NCI-H2107 treated with DMSO at 0.1 percent for 48 hours (cell line): ENCODE results near the gene ACTR3C.
"Not testable (repeated sequence)": the region's sequence is repeated elsewhere in the genome, so short reads cannot be mapped to it uniquely, and the experiment has no call there.

Experiments used
- DNase-seq: peaks from one replicate; lab custom pipeline; 2025; ENCODE audit not compliant: unreplicated experiment; lab: John Stamatoyannopoulos, UW

Gene ACTR3C

DNA sequence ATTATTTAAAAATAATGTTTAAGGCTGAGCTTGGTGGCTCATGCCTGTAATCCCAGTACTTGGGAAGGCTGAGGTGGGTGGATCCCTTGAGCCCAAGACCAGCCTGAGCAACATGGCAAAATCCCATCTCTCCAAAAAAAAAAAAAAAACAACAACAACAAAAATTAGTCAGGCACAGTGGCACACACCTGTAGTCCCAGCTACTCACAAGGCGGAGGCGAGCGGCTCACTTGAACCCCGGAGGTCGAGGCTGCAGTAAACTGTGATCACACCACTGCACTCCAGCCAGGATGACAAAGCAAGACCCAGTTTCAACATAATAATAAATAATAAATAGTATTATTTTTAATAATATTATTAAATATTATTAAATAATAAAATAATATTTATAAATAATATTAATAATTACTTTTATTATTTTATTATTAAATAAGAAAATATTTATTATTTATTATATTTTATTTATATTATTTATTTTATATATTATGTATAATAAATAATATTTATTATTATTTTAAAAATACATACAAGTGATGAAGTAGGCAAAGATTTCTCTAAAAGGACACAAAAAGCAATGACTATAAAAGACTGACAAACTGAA lies 8.6 kb downstream of the ACTR3C start:
- no peak for DNase-seq

DNA sequence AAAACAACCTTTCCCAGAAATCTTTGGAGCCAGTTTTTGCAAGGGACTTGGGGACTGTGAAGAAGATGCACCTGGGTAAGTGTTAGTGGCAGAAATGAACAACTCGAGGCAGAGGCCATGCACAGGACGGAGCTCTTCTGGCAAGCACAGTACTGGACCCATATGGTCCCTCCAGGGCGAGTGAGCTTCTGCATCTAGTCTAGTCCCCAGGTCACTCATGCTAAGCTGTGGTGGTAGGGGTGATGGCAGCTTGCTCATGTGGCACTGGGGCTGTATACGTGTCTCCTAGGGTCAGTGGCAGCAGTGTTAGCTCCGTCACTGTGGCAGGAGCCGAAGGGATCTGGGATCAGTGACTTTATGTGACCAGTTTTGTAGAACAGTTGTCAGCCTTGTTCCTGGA lies 9.5 kb downstream of the ACTR3C start:
- DNase-seq = no peak

DNA sequence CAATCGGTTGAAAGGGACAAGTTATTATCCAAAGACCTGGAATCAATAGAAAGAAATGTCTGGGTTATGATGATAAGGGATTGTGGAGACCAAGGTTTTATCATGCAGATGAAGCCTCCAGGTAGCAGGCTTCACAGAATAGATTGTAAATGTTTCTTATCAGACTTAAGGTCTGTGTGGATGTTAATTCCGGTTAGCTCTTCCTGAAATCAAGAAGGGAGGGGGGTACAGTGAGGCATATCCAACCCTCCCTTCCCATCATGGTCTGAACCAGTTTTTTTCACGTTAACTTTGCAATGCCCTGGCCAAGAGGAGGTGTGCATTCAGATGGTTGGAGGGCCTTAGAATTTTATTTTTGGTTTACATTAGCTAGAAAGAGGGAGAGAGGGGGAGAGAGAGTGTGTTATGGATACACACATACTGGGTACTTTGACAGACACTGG lies 10.0 kb downstream of the ACTR3C start:
- DNase-seq = no peak

DNA sequence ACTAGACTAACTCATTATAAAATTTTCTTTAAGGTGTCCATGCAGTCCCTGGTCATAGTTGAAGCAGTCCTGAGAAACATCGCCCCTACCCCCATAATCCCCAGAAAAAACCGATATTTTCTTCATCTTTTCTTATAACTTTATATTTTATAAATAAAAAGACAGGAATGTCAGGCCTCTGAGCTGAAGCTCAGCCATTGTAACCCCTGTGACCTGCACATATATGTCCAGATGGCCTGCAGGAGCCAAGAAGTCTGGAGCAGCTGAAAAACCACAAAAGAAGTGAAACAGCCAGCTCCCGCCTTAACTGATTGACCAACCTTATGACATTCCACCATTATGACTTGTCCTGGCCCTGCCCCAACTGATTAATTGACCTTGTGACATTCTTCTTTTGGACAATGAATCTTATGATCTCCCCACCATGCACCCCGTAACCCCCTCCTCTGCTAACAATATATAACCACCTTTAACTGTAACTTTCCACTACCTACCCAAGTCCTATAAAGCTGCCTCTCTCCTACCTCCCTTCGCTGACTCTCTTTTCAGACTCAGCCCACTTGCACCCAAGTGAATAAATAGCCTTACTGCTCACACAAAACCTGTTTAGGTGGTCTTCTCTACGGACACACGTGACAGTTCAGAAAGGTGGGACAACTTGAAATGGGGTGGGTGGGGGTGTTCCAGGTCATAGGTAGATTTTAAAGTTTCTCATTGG lies 10.5 kb downstream of the ACTR3C start:
- not testable (repeated sequence) for DNase-seq

DNA sequence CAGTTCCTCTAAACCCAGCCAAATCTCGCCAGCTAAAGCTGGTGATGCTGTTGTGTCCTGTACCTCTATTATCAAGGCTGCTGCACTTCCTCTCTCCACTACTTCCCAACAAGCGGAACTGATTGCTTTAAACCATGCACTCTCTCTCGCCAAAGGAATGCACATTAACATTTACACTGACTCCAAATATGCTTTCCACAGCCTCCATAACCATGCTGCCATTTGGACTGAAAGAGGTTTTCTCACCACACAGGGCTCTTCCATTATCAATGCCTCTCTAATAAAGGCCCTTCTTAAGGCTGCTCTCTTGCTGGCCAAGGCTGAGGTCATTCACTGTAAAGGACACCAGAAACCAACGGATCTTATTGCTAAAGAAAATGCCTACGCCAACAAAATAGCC lies 11.6 kb downstream of the ACTR3C start:
- no peak for DNase-seq

DNA sequence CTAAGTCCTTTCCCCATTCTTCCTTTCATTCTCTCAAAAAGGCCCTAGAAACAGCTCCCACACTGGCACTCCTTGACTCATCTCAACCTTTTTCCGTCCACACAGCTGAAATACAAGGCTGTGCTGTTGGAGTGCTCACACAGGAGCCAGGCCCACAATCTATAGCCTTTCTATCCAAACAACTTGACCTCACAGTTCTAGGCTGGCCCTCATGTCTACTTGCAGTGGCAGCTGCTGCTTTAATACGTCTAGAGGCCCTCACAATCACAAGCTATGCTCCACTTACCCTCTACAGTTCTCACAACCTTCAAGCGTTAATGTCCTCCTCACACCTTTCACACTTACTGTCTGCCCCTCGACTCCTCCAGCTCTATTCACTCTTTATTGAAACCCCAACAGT lies 12.2 kb downstream of the ACTR3C start:
- DNase-seq = no peak

DNA sequence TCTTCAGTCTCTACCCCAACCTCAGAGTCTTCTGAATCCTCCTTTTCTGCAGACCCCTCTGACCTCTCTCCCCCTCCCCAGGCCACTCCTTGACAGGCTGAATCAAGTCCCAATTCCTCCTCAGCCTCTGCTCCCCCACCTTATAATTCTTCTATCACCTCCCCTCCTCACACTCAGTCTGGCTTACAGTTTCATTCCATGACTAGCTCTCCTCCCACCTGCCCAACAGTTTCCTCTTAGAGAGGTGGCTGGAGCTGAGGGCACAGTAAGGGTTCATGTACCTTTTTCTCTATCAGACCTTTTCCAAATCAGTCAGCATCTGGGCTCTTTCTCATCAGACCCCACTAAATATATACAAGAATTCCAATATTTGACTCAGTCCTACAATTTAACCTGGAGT lies 14.8 kb downstream of the ACTR3C start:
- no peak for DNase-seq

DNA sequence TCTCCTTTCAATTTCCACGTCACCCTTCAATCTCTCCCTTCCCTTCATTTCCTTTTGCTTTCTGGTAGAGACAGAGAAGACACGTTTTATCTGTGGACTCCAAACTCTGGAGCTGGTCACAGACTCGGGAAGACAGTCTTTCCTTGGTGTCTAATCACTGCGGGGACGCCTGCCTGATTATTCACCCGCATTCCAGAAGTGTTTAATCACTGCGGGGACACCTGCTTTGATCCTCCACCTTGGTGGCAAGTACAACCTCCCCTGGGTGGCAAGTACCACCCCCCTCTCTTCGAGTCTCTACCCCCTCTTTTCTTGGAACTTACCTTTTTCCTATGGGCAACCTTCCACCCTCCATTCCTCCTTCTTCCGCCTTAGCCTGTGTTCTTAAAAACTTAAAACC lies 15.4 kb downstream of the ACTR3C start:
- no peak for DNase-seq

DNA sequence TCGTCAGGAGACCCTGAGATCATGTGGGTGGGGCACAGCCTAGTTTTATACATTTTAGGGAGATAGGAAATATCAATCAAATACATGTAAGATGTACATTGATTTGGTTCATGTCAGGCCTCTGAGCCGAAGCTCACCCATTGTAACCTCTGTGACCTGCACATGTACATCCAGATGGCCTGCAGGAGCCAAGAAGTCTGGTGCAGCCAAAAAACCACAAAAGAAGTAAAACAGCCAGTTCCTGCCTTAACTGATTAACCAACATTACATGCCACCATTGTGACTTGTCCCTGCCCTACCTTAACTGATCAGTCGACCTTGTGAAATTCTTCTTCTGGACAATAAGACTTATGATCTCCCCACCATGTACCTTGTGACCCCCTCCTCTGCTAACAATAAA lies 16.2 kb downstream of the ACTR3C start:
- DNase-seq = no peak

DNA sequence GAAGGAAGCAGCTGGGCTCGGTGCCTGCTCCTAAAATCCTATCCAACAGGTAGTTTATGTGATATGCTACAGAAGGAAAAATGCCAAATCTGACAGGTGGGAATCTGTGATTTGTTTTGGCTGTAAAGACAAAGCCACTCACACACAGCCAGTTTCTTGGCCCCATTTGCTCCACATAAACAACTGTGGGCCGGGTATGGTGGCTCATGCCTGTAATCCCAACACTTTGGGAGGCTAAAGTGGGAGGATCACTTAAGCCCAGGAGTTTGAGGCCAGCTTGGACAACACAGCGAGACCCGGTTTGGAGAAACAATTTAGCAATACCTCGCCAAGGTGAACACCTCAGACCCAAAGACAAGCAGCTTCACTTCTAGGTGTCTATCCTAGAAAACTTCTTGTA lies 17.0 kb downstream of the ACTR3C start:
- DNase-seq = not testable (repeated sequence)

DNA sequence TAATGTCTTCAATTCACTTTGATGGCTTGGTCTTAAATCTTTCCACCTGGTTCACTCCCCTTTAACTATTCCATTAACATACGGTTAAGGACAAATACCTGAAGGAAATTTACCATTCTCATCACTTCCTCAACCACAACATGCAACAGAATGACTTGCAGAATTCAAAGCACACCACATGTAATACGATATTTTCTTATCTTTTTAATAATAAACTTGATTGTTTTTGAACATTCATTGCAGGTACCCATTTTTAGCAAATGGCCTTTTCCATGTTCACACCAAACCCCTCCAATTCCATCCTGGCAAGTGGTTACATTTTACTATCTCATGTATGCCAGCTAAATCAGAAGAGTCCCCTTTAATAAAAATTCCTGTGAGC lies 17.5 kb downstream of the ACTR3C start:
- DNase-seq = not testable (repeated sequence)

DNA sequence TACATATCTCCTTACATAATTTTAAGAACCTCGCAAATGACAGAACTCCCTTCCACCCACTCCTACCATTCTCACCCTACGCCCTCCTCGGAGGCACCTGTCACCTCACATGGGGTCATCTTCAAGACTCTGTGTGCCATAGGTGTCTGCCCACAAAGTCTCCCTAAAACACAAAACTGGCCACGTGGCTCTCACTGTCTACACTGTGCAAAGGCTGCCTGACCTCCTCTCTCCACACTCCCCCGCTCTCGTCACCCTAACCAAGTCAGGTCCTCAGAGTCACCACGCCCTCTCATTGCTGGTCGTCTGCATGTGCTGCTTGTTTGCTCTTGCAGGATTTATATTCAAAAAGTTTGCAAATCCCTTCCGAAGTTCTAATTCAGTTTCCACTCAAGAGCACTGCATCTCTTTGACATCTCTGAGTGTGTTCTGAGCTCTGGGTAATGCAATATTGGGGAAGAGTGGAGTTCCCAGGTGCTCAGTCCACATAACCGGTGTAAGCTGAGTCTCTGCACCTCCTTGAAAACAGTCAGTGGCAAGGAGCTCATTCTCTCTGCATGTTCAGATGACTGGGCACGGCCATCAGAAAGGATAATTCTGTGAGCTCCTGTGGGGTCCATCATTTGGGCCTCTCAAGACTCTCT lies 18.0 kb downstream of the ACTR3C start:
- not testable (repeated sequence) for DNase-seq

DNA sequence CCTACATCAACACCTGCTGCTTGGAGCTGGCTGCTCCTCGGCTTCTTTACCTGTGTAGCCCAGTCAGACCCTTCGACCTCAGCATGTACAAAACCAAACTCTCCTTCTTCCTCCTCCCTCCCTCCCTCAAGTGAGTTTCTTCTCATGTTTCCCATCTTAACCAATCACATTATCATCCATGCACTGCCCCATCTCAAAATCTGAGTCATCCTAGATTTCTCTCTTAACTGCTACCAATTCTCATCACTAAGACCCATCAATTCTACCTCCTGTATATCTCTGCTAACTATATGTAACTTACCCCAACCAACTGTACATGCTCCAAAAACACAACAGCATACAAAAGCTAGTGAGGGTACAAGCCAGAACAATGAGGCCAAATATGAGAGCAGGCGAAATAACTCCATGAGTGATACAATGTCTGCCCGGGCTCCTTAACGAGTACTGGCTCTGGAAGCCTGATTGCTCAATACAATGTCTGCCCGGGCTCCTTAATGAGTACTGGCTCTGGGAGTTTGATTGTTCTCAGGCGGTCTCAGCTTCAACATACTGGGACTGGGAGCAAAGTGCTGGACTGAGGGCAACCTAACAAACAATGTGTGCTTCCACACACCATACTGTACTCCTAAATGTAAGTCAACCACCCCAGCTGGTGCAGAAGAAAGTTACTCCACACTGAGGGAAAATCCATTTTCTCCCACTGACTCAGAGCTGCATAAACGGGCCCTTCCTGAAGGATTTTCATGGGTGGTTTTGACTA lies 18.7 kb downstream of the ACTR3C start:
- DNase-seq = not testable (repeated sequence)

DNA sequence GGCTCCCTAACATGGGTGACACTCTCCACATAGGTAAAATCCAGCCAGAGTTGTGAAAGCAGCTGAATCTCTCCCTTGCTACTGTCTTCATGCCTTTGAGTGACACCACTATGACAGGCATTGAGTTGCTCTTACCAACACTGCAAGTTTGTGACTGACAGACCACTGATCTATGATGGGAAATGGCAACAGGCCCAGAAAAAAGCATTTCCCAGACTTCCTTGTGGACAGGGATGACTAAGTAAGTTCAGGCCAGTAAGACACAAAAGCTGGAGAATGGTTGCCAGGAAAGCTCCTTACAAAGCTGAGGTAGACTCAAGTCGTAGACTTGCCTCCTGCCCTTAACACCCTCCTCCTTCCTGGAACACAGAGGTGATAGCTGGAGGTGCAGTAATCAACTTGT lies 20.4 kb downstream of the ACTR3C start:
- DNase-seq = not testable (repeated sequence)

DNA sequence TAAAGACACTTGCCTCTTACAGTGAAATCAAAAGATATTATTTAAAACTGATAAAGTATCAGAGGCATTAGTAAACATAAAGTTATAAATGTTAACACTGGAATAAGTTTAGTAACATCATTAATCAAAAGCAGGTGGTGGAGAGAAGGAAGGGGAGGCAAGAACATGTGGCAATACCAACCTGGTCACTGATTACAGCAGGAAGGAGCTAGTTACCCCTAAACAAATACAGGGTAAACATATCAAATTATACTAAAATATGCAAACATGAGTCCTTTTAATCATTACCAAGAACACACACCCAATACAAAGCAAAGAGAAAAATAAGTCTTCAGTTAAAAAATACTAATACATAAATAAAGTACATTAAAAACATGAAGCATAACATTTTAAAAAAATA lies 25.4 kb downstream of the ACTR3C start:
- not testable (repeated sequence) for DNase-seq

DNA sequence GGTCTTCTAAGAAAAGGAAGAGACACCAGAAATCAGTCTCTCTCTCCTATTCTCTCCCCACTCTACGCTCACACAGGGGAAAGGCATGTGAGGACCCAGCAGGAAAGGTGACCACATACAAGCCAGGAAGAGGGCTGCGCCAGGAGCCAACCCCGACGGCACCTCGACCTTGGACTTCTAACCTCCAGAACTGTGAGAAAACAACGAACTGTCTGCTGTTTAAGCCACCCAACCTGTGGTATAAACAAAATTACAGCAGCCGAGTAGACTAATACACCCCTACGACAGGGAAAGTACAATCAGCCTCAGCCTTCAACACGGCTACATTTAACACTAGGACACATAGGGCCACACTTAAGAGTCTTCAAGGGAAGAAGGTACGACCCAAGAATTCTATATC lies 26.5 kb downstream of the ACTR3C start:
- DNase-seq = not testable (repeated sequence)

DNA sequence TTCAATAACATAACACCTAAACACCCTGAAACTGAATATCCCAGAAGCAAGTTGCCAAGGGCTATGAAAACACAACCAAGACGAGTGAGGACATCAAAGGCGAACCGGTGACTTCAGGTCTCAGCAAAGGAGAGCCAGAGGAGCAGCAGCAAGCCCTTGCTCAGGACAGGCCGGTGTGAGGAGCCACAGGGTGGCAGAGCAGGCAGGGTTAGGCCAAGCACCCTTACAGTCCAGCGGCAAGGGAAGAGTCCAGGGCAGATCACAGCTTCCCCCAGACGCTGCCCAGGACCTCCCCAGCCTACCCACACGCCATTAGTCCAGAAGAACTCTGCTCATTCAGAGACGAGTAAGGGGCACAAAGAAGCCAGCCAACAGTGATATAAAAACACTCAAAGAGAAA lies 27.7 kb downstream of the ACTR3C start:
- DNase-seq = not testable (repeated sequence)

DNA sequence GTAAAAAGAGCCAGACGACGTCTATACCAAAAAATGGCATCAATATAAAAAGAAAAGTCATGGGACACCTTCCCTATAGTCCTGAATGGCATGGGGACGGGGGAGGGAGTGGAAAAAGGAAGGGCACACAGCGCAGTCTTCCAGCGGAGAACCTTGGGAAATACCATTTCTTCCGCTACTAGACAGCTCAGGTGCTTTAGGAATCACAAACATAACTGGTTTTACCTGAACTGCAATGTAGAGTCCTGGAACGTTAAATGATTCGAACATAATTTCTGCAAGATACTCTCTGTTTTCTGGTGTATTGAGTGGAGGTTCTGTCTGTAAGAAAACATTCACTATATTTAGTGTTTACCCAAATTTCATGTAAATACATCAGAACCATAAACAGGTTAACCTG lies 28.3 kb downstream of the ACTR3C start:
- not testable (repeated sequence) for DNase-seq

DNA sequence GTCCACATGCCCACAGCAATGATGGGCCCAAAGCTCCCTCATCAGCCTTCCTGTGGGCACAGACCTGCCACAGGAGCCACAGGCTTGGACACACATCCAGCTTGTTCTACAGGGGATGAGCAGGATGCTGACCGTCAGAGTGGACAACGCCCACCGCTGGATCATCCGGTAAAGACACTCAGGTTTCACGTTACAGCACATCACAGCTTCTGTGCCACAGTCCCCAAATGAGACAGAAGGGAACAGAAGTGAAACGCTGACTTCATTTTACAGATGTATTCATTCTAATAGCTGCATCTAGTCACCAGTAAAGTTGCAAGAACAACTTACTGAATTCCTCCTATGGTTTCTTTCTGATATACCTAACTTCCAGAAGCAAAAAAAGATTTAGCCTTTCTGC lies 33.0 kb downstream of the ACTR3C start:
- not testable (repeated sequence) for DNase-seq

DNA sequence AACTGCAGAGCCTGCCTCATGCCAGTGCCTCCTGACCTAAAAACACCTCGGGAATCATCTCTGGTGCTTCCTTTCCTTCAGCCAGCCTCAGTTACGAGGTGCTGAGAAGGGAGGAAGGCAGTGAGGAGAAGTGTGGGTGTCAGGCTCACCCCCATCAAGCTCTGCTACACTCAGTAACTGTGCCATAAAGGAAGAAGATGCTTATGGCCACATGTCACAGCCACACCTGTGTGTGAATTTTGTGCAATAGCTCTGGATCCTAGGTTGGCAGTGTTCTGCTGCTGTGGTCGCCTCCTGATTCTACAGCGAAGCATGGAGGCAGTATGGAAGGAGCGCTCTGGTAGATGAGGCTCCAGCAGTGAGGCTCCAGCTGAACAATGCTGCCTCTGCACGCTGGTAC lies 34.5 kb downstream of the ACTR3C start:
- DNase-seq = not testable (repeated sequence)

DNA sequence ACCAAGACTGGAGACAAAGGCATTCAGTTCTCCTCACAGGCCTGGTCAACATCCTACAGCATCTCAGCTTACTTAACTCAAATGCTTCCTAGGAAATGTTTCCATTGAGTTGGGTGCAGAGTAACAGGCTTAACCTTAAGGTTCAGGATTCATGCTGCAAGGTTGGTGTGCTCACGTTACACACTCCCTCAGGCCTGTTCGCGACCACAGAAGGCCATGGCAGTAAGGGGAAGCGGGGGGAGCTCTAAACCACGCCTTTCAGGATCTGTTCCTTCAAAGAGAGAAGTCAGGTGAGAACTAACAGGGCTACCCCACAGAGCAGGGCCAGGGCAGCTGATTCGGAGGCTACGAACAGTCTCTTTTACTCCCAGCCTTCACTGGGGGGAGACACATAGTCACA lies 35.5 kb downstream of the ACTR3C start:
- DNase-seq = peak; percentile 26
